GM23338 (cell line): Measurements from ENCODE around the gene ABCA7. TPM values are rescaled to one million over a fixed set of nuclear protein-coding genes. Genes with fewer than 3 reads are reported as not detected.

Experiments
- ATAC-seq: fragments of 200-7000 bp; cut with Tn5 transposase; 3 replicates; pipeline ENCODE4 v1.9.1; 2020
- DNase-seq: peaks from one replicate; pipeline ENCODE4 v3.0.0-alpha.2; 2015; ENCODE audit warnings: low spot score
- H2AFZ ChIP-seq: fragments of 200-600 bp; sonication (generic); 2 replicates; pipeline ENCODE4 v1.8.0; 2016; ENCODE audit warnings: antibody characterized with exemption, mild to moderate bottlenecking, moderate library complexity
- H3F3A ChIP-seq: fragments of 200-600 bp; sonication (generic); replicated peaks from 2 replicates; pipeline ENCODE4 v1.8.0; 2017; ENCODE audit warnings: antibody characterized with exemption, mixed run types, low read depth
- H3K27ac ChIP-seq: fragments of 200-600 bp; sonication (generic); 2 replicates; pipeline ENCODE4 v1.6.1; 2016; ENCODE audit warnings: low read depth
- H3K27me3 ChIP-seq: fragments of 200-600 bp; sonication (generic); 2 replicates; pipeline ENCODE4 v1.8.0; 2016; ENCODE audit warnings: mild to moderate bottlenecking, mixed run types, moderate library complexity; ENCODE audit not compliant: insufficient read depth
- H3K36me3 ChIP-seq: fragments of 200-600 bp; sonication (generic); 2 replicates; pipeline ENCODE4 v1.8.0; 2016; ENCODE audit warnings: mild to moderate bottlenecking; ENCODE audit not compliant: insufficient read depth
- H3K4me1 ChIP-seq: fragments of 200-600 bp; sonication (generic); 2 replicates; pipeline ENCODE4 v1.8.0; 2016; ENCODE audit warnings: mild to moderate bottlenecking, moderate library complexity; ENCODE audit not compliant: insufficient read depth
- H3K4me2 ChIP-seq: fragments of 200-600 bp; sonication (generic); 2 replicates; pipeline ENCODE4 v1.7.1; 2017; ENCODE audit warnings: mixed run types
- H3K4me3 ChIP-seq: fragments of 200-600 bp; sonication (generic); 2 replicates; pipeline ENCODE4 v1.6.1; 2016; ENCODE audit warnings: mixed run types
- H3K79me2 ChIP-seq: fragments of 200-600 bp; sonication (generic); replicated peaks from 2 replicates; pipeline ENCODE4 v1.8.0; 2017; ENCODE audit warnings: mild to moderate bottlenecking; ENCODE audit not compliant: insufficient read depth
- H3K9me2 ChIP-seq: fragments of 200-600 bp; sonication (generic); 2 replicates; pipeline ENCODE4 v1.8.0; 2017; ENCODE audit not compliant: insufficient read depth
- H4K20me1 ChIP-seq: fragments of 200-600 bp; sonication (generic); replicated peaks from 2 replicates; pipeline ENCODE4 v1.8.0; 2017; ENCODE audit warnings: mild to moderate bottlenecking; ENCODE audit not compliant: insufficient read depth
- H3K27ac Mint-ChIP-seq: 2 replicates; pipeline ENCODE4 v1.8.0; 2020; ENCODE audit warnings: inconsistent platforms, mild to moderate bottlenecking, moderate library complexity, mixed read lengths
- H3K27me3 Mint-ChIP-seq: 3 replicates; pipeline ENCODE4 v1.8.0; 2022; ENCODE audit warnings: low read depth, mild to moderate bottlenecking, moderate library complexity, mixed read lengths, inconsistent platforms; ENCODE audit not compliant: insufficient read depth, poor library complexity
- H3K36me3 Mint-ChIP-seq: 3 replicates; pipeline ENCODE4 v1.8.0; 2021; ENCODE audit warnings: low read depth, mild to moderate bottlenecking, inconsistent platforms, moderate library complexity, mixed read lengths
- H3K4me1 Mint-ChIP-seq: 3 replicates; pipeline ENCODE4 v1.8.0; 2020; ENCODE audit warnings: mild to moderate bottlenecking, inconsistent platforms, mixed read lengths
- H3K4me3 Mint-ChIP-seq: 3 replicates; pipeline ENCODE4 v1.8.0; 2021; ENCODE audit warnings: moderate library complexity, mild to moderate bottlenecking, inconsistent platforms, mixed read lengths
- H3K9me3 Mint-ChIP-seq: 3 replicates; pipeline ENCODE4 v1.8.0; 2020; ENCODE audit warnings: moderate library complexity, mild to moderate bottlenecking, inconsistent platforms, mixed read lengths
- CREB1 ChIP-seq: fragments of 250-450 bp; sonication (Bioruptor Pico); IDR thresholded peaks from 2 replicates; pipeline ENCODE4 v1.5.0; 2020; ENCODE audit warnings: low read depth, mild to moderate bottlenecking, moderate library complexity
- ETS1 ChIP-seq: IDR thresholded peaks from 2 replicates; pipeline ENCODE4 v1.6.1; 2016; ENCODE audit warnings: antibody characterized with exemption
- EZH2 ChIP-seq: fragments of 200-600 bp; sonication (generic); IDR thresholded peaks from one replicate; pipeline ENCODE4 v1.8.0; 2017; ENCODE audit warnings: antibody characterized with exemption, mild to moderate bottlenecking, low read depth; ENCODE audit not compliant: unreplicated experiment
- EZH2phosphoT487 ChIP-seq: fragments of 200-600 bp; sonication (generic); IDR thresholded peaks from one replicate; pipeline ENCODE4 v1.8.1; 2018; ENCODE audit warnings: antibody characterized with exemption; ENCODE audit not compliant: unreplicated experiment
- NANOG ChIP-seq: IDR thresholded peaks from 2 replicates; pipeline ENCODE4 v1.6.1; 2016; ENCODE audit warnings: antibody characterized with exemption, borderline replicate concordance
- POLR2AphosphoS5 ChIP-seq: IDR thresholded peaks from 2 replicates; pipeline ENCODE4 v1.6.1; 2016; ENCODE audit warnings: antibody characterized with exemption, low read depth
- ZNF114 ChIP-seq: fragments of 250-450 bp; sonication (Bioruptor Pico); IDR thresholded peaks from 2 replicates; pipeline ENCODE4 v1.5.0; 2020; ENCODE audit warnings: mild to moderate bottlenecking, moderate library complexity
- ZNF462 ChIP-seq: fragments of 250-450 bp; sonication (Bioruptor Pico); IDR thresholded peaks from 2 replicates; pipeline ENCODE4 v1.5.0; 2020; ENCODE audit warnings: mild to moderate bottlenecking, moderate library complexity
- polyA plus RNA-seq: library from polyadenylated mRNA; unstranded; fragments of >200 nt; fragmentation: Nextera tagmentation; extraction: Ambion mirVana; gene quantifications from 2 replicates; pipeline ENCODE4 v1.2.1, GENCODE V29; 2016
- total RNA-seq: library from RNA; depleted of rRNA; stranded (reverse); fragments of >200 nt; shearing (Covaris generic); gene quantifications from 2 replicates; pipeline ENCODE4 v1.2.3, GENCODE V29; 2014
- TF ChIP-seq, protein P1 (sequence below), 2 experiments: fragments of 200-600 bp in 1 of 2; sonication (generic) in 1 of 2; conservative IDR thresholded peaks; 2 replicates each; pipeline versions ENCODE4 v1.5.1 to v1.6.1; 2016 to 2017; ENCODE audit warnings: antibody characterized with exemption in 2 of 2, low read depth in 2 of 2, mild to moderate bottlenecking in 2 of 2, moderate library complexity in 1 of 2

The ABCA7 gene
- total and polyA plus RNA-seq, 2 experiments from 2014 or later, result 22.2 to 27.4 TPM

GRCh38 chr19:1004803-1005664 lies 34.9 kb upstream of the ABCA7 start:
- TF ChIP-seq CREB1 (CRISPR knock-in tag) (no peak), ETS1 (no peak), EZH2 (no peak), ZNF462 (CRISPR knock-in tag) (no peak), NANOG (no peak), EZH2phosphoT487 (no peak), POLR2AphosphoS5 (no peak), ZNF114 (CRISPR knock-in tag) (no peak)
- TF ChIP-seq, protein P1, sequence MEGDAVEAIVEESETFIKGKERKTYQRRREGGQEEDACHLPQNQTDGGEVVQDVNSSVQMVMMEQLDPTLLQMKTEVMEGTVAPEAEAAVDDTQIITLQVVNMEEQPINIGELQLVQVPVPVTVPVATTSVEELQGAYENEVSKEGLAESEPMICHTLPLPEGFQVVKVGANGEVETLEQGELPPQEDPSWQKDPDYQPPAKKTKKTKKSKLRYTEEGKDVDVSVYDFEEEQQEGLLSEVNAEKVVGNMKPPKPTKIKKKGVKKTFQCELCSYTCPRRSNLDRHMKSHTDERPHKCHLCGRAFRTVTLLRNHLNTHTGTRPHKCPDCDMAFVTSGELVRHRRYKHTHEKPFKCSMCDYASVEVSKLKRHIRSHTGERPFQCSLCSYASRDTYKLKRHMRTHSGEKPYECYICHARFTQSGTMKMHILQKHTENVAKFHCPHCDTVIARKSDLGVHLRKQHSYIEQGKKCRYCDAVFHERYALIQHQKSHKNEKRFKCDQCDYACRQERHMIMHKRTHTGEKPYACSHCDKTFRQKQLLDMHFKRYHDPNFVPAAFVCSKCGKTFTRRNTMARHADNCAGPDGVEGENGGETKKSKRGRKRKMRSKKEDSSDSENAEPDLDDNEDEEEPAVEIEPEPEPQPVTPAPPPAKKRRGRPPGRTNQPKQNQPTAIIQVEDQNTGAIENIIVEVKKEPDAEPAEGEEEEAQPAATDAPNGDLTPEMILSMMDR (conservative IDR thresholded peaks at IDR 0.05; ENCODE audit: low read depth in 2 of 2), result no peak
- DNase-seq (no peak), ATAC-seq (no peak)
- Mint-ChIP-seq H3K27ac (no peak overlapping the region), H3K36me3 (peaks cover 8% of the 10 kb centered on the region), H3K4me3 (no peak overlapping the region), H3K27me3 (peaks cover 34% of the 10 kb centered on the region), H3K9me3 (peaks cover 5% of the 10 kb centered on the region; the same call in 1 of the 3 replicates), H3K4me1 (peaks cover 3% of the 10 kb centered on the region; the same call in 1 of the 3 replicates)
- H3K4me1 ChIP-seq, result no peaks in the 10 kb centered on the region; the same call in 1 of the 2 replicates
- H3K79me2 ChIP-seq, result no peaks in the 10 kb centered on the region
- no peak overlapping the region for H3K27ac ChIP-seq
- H3F3A ChIP-seq, result peaks cover 10% of the 10 kb centered on the region; the same call in 1 of the 2 replicates
- H3K27me3 ChIP-seq, result peaks cover 14% of the 10 kb centered on the region
- no peaks in the 10 kb centered on the region for H3K9me2 ChIP-seq
- no peaks in the 10 kb centered on the region for H3K36me3 ChIP-seq
- H3K4me3 ChIP-seq, result no peak overlapping the region
- 0 out of 2 replicates have a peak, but pooled peaks cover 4% of the 10 kb centered on the region for H4K20me1 ChIP-seq
- no peak overlapping the region for H3K4me2 ChIP-seq
- no peak overlapping the region for H2AFZ ChIP-seq
